ENCODE data around the gene TRRAP.
"Not testable (repeated sequence)": the region's sequence is repeated elsewhere in the genome, so short reads cannot be mapped to it uniquely, and the experiment has no call there.

TRRAP gene

DNA sequence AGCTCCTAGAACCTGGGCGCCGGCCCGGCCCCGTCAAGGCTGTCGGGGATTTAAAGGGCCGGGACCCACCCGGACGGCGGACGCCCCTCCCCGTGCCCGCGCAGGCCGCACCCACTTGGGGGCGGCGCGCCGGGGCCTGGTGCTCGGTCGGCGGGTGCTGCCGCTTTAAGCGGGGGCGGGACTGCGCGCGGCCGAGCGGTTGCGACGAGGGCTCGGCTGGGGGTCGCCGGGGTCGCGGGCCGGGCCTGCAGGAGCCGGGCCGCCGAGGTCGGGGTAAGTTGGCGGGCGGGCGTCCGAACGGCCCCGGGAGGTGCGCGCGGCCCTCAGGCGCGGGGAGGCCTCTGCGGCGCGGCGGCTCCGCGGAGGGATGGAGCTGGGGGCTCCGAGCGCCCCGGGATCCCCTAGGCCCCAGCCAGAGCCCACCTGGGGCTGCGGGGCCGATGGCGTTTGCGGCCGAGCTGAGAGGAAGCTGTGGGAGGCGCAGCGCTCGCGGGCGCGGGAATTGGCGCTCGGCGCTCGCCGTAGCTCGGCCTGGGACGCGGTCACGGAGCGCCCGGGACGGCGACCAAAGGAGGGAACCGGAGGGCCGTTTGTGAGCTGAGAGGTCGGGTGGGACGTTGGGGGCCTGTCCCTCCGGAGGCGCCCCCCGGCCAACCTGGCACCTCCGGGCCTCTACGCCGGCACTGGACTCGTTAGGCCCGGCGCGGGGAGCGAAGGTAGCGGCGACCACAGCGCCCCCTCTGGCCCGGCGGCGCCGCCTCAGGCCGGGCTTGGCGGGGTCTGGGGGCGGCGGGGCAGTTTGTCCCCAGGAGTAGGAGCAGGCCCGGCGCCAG, at the start of gene TRRAP:
Gene TRRAP (plus strand): TSS at position 168 of the 833 bp plus-strand sequence. CDS start 2,619 bp downstream, outside the sequence.
- peak; percentile 77 for DNase-seq

- no peak for DNase-seq
Observed at GRCh38 chr7:98830972-98831548, 47.3 kb upstream of the TRRAP start.

DNA sequence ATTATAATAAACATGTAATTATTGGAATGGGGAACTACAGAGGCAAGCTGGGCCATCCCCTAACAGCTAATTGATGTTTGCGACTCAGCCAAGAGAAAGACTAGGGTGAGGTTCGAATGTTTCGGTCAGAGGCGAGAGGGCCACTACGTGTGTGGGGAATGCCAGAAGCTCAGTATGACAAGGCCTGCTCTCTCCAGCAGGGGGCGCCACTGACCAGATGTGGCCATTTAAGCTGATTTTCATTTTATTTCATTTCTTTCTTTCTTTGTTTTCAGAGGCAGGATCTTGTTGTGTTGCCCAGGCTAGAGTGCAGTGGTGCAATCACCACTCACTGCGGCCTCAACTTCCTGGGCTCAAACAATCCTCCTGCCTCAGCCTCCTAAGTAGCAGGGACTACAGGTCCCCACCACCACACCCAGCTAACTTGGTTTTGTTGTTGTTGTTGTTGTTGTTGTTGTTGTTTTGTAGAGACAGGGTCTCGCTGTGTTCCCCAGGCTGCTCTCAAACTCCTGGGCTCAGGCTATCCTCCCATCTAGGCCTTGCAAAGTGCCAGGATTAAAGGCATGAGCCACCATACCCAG, 46.6 kb upstream of the TRRAP start:
- peak; percentile 22 for DNase-seq

- DNase-seq: no peak
Observed at GRCh38 chr7:98833022-98833421, 45.3 kb upstream of the TRRAP start.

DNA sequence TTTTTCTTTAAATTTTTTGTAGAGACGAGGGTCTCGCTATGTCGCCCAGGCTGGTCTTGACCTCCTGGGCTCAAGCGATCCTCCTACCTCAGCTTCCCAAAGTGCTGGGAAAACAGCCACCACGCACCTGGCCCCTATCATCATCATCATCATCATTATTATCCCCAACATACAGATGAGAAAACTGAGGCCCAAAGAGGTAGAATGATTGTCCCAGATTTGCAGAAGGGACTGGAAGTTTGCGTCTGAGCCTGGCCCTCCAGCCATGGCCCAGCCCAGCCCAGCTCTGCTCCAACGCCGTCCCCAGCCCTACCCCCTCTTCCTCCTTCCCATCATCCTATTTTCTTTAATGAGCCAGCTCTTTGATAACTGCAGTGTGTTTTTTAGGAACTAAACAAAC, 43.4 kb upstream of the TRRAP start:
- DNase-seq: no peak

DNA sequence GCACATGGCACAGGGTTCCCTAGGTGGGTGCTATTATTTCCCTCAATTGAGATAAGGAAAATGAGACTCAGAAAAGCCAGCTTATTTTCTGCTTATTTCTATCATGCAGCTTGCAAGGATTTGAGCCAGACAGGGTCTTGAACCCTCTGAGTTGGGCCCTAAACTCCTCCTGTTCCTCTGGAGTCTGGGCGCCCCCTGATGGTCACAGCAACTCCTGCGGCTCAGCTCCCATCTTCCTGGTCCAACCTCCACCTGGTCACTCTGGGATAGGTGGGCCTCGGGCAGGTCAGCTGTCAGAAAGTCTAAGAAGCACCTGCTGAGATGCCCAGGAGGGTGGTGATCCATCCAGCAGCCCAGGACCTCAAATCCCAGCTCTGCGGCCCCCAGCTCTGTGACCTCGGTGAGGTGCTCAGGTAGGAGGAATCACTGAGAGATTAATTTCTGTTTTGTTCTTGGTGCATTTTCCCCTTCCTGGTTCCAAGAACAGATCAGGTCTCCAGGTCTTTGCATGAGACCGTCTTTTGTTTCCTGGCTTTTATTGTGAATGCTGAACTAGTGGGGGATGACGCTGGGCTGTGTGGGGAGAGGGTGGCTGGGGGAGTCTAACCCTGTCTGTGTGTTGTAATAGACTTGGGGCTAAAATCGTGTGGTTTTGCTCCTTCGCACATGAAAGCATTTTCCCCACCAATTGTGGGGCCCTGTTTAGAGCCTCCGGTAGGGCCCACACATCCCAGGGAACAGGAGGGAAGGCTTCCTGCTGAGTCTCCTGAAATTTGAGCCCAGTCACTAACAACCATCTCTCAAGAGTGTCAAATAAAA, 41.3 kb upstream of the TRRAP start:
- no peak for DNase-seq

DNA sequence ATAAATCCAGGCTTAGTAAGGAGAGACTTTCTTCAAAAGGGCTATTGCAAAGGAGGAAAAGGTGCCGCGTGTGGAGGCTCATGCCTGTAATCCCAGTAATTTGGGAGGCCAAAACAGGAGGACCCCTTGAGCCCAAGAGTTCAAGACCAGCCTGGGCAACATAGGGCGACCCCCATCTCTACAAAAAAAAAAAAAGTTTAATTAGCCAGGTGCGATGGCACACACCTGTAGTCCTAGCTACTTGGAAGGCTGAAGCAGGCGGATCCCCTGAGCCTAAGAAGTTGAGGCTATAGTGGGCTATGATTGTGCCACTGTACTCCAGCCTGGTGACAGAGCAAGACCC, 40.7 kb upstream of the TRRAP start:
- no peak for DNase-seq

- DNase-seq: no peak
Observed at GRCh38 chr7:98840096-98840495, 38.2 kb upstream of the TRRAP start.

GRCh38 chr7:98840722-98841121, 37.6 kb upstream of the TRRAP start:
- DNase-seq: no peak

DNA sequence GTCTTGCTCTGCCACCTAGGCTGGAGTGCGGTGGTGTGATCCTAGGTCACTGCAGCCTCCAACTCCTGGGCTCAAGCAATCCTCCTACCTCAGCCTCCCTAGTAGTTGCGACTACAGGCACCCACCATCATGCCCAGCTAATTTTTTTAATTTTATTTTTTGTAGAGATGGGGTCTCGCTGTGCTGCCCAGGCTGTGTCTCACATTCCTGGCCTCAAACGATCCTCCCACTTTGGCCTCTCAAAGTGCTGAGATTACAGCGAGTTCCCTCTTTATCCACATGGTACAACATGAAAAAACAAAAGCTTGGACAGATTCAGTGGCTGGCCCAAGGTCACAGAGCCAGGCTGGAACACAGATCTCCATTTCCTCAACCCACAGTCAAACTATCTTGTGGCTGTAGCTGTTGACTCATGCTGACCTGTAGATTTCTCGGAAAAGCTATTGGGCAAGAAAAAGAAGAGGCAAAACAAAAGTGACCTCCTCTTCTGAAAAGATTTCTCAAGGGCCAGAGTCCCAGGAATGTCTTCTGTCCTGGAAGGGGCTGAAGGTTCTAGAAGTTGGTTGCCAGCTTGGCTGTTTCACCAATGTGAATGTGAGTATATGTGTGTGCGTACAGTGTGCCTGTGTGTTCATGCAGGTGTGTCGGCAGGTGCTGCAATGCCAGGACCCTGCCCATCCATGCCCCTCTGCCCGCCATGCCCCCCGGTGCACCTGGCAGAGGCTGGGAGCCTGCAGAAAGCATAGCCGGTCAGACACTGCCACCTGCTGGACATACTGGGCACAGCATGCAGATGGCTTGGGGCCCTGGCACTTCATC, 36.9 kb upstream of the TRRAP start:
- DNase-seq: peak; percentile 76

DNA sequence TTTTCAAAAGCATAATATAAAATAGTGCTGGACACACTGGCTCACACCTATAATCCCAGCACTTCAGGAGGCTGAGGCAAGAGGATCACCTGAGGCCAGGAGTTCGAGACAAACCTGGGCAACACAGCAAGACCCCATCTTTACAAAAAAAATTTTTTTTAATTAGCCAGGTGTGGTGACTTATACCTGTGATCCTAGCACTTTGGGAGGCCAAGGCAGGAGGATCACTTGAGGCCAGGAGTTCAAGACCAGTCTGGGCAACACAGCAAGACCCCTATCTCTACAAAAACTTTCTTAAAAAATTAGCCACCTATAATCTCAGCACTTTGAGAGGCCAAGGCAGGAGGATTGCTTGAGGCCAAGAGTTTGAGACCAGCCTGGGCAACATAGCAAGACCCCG, 35.8 kb upstream of the TRRAP start:
- DNase-seq: not testable (repeated sequence)

GRCh38 chr7:98848918-98849317, 29.4 kb upstream of the TRRAP start:
- no peak for DNase-seq

DNA sequence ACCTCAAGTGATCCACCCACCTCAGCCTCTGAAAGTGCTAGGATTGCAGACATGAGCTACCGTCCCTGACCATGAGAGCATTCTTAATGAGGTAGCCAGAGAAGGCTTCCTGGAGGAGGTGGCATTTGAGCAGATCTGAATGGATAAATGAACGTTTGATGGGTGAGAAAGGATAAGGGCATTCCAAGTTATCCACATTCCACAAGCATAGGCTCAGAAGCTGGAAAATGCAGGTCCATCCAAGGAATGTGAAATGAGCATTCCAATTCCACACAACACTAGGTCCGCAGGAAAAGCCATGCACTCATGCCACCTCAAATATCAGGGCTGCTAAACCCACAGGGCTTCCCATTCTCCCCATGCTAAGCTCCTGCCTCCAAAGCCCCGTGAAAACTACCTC, 25.5 kb upstream of the TRRAP start:
- no peak for DNase-seq

GRCh38 chr7:98855610-98856422, 22.5 kb upstream of the TRRAP start:
- DNase-seq: no peak

GRCh38 chr7:98860071-98860470, 18.3 kb upstream of the TRRAP start:
- no peak for DNase-seq

DNA sequence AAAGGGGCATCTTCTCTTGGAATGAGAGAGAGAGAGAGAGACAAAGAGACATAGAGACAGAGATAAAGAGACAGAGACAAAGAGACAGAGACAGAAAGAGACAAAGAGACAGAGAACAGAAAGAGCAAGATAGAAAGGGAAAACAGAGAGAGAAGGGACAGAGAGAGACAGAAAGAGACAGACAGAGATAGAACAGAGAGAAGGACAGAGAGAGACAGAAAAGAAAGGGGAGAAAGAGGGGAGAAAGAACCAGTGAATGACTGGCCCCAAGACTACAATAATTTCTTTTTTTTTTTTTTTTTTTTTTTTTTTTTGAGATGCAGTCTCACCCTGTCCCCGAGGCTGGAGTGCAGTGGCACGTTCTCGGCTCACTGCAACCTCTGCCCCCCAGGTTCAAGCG, 16.1 kb upstream of the TRRAP start:
- no peak for DNase-seq

GRCh38 chr7:98862716-98863420, 15.5 kb upstream of the TRRAP start:
- DNase-seq: no peak

DNA sequence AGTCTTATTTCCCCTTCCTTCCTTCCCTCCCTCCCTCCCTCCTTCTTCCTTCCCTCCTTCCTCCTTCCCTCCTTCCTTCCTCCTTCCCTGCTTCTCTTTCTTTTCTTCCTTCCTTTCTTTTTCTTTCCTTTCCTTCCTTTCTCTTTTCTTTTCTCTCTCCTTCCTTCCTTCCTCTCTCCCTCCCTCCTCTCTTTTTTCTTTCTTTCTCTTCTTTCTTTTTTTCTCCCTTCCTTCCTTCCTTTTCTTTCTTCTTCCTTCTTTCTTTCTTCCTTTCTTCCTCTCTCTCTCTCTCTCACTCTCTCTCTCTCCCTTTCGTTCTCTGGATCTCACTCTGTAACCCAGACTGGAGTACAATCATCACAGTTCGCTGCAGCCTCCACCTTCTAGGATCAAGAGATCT, 14.7 kb upstream of the TRRAP start:
- no peak for DNase-seq

DNA sequence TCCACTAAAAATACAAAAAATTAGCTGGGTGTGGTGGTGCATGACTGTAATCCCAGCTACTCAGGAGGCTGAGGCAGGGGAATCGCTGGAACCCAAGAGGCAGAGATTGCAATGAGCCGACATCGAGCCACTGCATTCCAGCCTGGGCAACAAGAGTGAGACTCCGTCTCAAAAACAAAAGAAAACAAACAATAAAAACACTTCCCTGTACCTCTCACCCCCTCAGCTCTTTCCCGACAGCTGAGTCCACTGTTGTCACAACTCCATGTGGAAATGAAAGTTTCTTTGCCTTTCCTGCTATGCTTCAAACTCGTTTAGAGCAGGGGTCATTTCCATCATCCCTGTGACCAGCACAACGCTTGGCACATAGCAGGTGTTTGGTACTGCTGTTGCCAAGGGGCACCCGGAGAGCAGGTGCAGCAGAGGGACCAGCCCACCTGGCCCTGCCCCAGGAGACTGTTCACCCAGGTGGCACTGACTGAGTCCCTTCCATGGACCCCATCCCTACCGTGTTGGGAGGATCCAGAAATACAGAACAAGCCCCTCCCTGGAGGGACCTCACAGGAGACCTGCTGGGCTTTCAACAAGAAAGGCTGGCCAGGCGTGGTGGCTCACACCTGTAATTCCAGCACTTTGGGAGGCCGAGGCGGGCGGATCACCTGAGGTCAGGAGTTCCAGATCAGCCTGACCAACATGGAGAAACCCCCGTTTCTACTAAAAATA, 13.4 kb upstream of the TRRAP start:
- no peak for DNase-seq

DNA sequence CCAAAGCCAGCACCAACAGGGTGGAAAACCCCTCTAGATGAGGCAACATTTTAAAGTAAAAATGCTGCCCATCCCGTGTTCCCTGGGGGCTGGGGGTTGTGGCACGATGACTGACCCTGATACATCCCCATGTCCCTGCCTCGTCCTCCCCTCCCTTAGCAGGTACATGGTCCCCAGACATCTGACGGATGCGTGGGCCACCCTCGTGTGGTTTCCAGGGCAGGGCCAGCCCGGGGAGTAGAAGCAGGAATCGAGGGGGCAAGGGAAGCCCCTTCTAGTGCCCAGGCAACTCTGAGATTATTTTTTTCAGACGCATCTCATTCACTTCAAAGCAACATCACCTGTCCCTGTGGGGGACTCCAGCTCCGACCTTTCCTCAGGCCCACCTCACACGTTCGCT, 12.0 kb upstream of the TRRAP start:
- DNase-seq: no peak
